Natural killer cell (primary cell): Measurements from ENCODE around the gene TEAD3. TPM values are rescaled to one million over a fixed set of nuclear protein-coding genes. Genes with fewer than 3 reads are reported as not detected.

Source experiments
- ATAC-seq, 3 donors: fragments of 150-1000 bp in 2 of 3; fragments of 200-7000 bp in 1 of 3; cut with Tn5 transposase; 1 replicate in 1 of 3; 2 replicates in 2 of 3; pipeline ENCODE4 v1.10.0; 2021; ENCODE audit warnings: mild to moderate bottlenecking in 2 of 3, moderate library complexity in 2 of 3
- DNase-seq, 2 donors: peaks; one replicate each; pipeline versions ENCODE4 v3.0.0 to v3.0.0-alpha.2; 2013 to 2021; ENCODE audit warnings: mixed read lengths in 1 of 2
- H3K27ac ChIP-seq: one replicate; pipeline ENCODE4 v1.5.1; 2013; ENCODE audit warnings: mild to moderate bottlenecking, low read length
- H3K27me3 ChIP-seq: one replicate; pipeline ENCODE4 v1.6.1; 2013; ENCODE audit warnings: low read length; ENCODE audit not compliant: control insufficient read depth, insufficient read depth
- H3K36me3 ChIP-seq: one replicate; pipeline ENCODE4 v1.6.1; 2013; ENCODE audit warnings: low read length; ENCODE audit not compliant: control insufficient read depth, insufficient read depth
- H3K4me1 ChIP-seq: one replicate; pipeline ENCODE4 v1.6.1; 2013; ENCODE audit warnings: low read length; ENCODE audit not compliant: control insufficient read depth, insufficient read depth
- H3K4me3 ChIP-seq: one replicate; pipeline ENCODE4 v1.5.1; 2013; ENCODE audit warnings: low read length
- H3K9me3 ChIP-seq: one replicate; pipeline ENCODE4 v1.6.1; 2013; ENCODE audit warnings: low read length; ENCODE audit not compliant: control insufficient read depth, insufficient read depth
- H3K27ac Mint-ChIP-seq, 2 donors: one replicate each; pipeline ENCODE4 v1.8.0; 2022; ENCODE audit warnings: mild to moderate bottlenecking in 2 of 2, mixed read lengths in 2 of 2, moderate library complexity in 1 of 2
- H3K27me3 Mint-ChIP-seq, 2 donors: one replicate each; pipeline ENCODE4 v1.8.0; 2022; ENCODE audit warnings: low read depth in 2 of 2, mixed read lengths in 2 of 2
- H3K36me3 Mint-ChIP-seq: one replicate; pipeline ENCODE4 v1.8.0; 2022; ENCODE audit warnings: mixed read lengths
- H3K4me1 Mint-ChIP-seq, 2 donors: one replicate each; pipeline ENCODE4 v1.8.0; 2022; ENCODE audit warnings: mixed read lengths in 2 of 2
- H3K4me3 Mint-ChIP-seq: one replicate; pipeline ENCODE4 v1.8.0; 2022; ENCODE audit warnings: mild to moderate bottlenecking, moderate library complexity, mixed read lengths
- H3K9me3 Mint-ChIP-seq, 2 donors: one replicate each; pipeline ENCODE4 v1.8.0; 2022; ENCODE audit warnings: mixed read lengths in 2 of 2
- WGBS: methylation state at CpG from one replicate; pipeline ENCODE4 v1.1.7; 2013; ENCODE audit warnings: missing lambda C conversion rate; ENCODE audit not compliant: insufficient coverage; 5-methylcytosine and 5-hydroxymethylcytosine counted together
- intact Hi-C: fragments of 100-400 bp; cut with micrococcal nuclease; formaldehyde crosslinking; loops from one replicate; pipeline ENCODE4 v1.14.2; 2022
- total RNA-seq, 4 donors: library from RNA; stranded (reverse); fragments of 120-200 nt in 1 of 4; gene quantifications; one replicate each; pipeline versions ENCODE4 v1.2.3 to v1.2.4, GENCODE V29; 2013 to 2022
- TF ChIP-seq, protein P1 (sequence below): fragments of 200-600 bp; IDR thresholded peaks from one replicate; pipeline ENCODE4 v1.8.0; 2022; ENCODE audit warnings: antibody characterized with exemption

The TEAD3 gene
- total RNA-seq, 3 donors from 2014 or later (not counting 1 experiment from before 2014, with no cell fraction given), result 0.39 TPM; not detected in 2

DNA sequence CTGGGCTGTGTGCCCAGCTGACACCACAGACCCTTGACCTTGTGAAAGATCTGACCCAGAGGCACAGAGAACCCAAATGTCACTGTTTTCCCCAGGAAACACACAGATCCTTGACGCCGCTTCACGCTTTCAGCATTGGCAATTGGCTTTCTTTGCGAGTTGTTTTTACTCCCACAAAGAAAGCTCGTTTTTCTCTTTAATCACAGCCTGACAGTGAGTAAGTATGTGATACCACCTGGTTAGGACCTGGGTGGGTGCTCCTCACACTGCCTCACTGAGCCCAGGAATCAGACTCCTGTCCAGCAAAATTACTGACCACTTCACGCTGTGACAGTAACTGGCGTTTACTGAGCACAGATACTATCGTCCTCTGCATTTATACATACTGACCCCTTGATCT is 15.7 kb downstream of the TEAD3 start:
- intact Hi-C loops, result no loop called here
- no peaks in the 10 kb centered on the region for H3K9me3 Mint-ChIP-seq
- no peak overlapping the region for H3K4me3 ChIP-seq
- 88% methylated on average over 8 of the region's 8 CpGs for WGBS
- ATAC-seq, result no peak
- H3K36me3 Mint-ChIP-seq, result no peaks in the 10 kb centered on the region
- no peaks in the 10 kb centered on the region for H3K9me3 ChIP-seq
- no peaks in the 10 kb centered on the region for H3K27me3 ChIP-seq
- H3K4me3 Mint-ChIP-seq, result no peak overlapping the region
- H3K27me3 Mint-ChIP-seq, result no peaks in the 10 kb centered on the region
- H3K27ac Mint-ChIP-seq, result no peak overlapping the region
- TF ChIP-seq, protein P1, sequence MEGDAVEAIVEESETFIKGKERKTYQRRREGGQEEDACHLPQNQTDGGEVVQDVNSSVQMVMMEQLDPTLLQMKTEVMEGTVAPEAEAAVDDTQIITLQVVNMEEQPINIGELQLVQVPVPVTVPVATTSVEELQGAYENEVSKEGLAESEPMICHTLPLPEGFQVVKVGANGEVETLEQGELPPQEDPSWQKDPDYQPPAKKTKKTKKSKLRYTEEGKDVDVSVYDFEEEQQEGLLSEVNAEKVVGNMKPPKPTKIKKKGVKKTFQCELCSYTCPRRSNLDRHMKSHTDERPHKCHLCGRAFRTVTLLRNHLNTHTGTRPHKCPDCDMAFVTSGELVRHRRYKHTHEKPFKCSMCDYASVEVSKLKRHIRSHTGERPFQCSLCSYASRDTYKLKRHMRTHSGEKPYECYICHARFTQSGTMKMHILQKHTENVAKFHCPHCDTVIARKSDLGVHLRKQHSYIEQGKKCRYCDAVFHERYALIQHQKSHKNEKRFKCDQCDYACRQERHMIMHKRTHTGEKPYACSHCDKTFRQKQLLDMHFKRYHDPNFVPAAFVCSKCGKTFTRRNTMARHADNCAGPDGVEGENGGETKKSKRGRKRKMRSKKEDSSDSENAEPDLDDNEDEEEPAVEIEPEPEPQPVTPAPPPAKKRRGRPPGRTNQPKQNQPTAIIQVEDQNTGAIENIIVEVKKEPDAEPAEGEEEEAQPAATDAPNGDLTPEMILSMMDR, result no peak
- DNase-seq, result no peak
- no peak overlapping the region for H3K27ac ChIP-seq
- H3K4me1 ChIP-seq, result no peaks in the 10 kb centered on the region
- H3K4me1 Mint-ChIP-seq, result no peaks in the 10 kb centered on the region
- H3K36me3 ChIP-seq, result no peaks in the 10 kb centered on the region

DNA sequence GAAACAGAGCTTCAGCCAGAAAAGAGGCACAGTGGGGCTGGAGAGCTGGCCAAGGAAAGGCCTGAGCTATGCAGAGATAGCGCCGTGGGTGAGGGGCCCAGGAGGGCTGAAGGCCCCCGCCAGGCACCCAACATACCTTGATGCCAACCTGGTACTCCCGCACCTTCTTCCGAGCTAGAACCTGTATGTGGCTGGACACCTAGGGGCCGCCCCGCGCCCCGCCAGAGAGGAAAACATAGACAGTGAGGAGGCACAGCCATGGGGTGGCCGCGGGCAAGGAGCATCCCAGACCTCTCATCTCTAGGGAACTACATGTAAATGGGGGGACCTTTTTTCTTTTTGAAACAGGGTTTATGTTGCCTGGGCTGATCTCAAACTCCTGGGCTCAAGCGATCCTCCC is 16.7 kb downstream of the TEAD3 start:
- no peaks in the 10 kb centered on the region for H3K36me3 ChIP-seq
- H3K27ac Mint-ChIP-seq, result no peak overlapping the region
- TF ChIP-seq, protein P1, result no peak
- ATAC-seq, result no peak
- no peaks in the 10 kb centered on the region for H3K9me3 Mint-ChIP-seq
- H3K27me3 Mint-ChIP-seq, result no peaks in the 10 kb centered on the region
- no peak overlapping the region for H3K27ac ChIP-seq
- H3K4me1 Mint-ChIP-seq, result no peaks in the 10 kb centered on the region
- intact Hi-C loops, result no loop called here
- no peak for DNase-seq
- H3K4me1 ChIP-seq, result no peaks in the 10 kb centered on the region
- H3K4me3 Mint-ChIP-seq, result no peak overlapping the region
- H3K9me3 ChIP-seq, result no peaks in the 10 kb centered on the region
- no peaks in the 10 kb centered on the region for H3K27me3 ChIP-seq
- no peaks in the 10 kb centered on the region for H3K36me3 Mint-ChIP-seq
- no peak overlapping the region for H3K4me3 ChIP-seq
- WGBS, result 98% methylated on average over 12 of the region's 12 CpGs

DNA sequence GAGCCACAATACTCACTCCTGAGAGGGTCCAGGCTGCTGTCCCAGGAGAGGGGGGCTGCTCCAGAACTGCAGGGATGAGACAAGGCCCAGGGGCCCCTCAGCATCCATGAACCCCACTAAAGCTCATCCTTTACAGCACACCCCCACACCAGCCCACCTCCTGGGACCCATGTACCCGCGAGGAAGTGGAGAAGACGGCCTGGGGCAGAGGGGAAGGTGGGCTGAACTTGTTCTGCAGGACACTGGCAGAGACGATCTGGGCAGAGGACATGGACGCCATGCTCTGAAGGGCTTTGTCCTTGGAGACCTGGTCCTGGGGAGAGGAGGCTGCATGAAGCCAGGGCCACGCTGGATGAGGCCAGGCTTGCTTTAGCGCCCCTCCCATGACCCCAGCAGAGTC is 18.6 kb downstream of the TEAD3 start:
- no peak overlapping the region for H3K27ac Mint-ChIP-seq
- no peaks in the 10 kb centered on the region for H3K4me1 Mint-ChIP-seq
- no peak overlapping the region for H3K4me3 Mint-ChIP-seq
- no peak overlapping the region for H3K4me3 ChIP-seq
- no peak for DNase-seq
- H3K27ac ChIP-seq, result no peak overlapping the region
- no peaks in the 10 kb centered on the region for H3K9me3 ChIP-seq
- H3K27me3 Mint-ChIP-seq, result no peaks in the 10 kb centered on the region
- no peaks in the 10 kb centered on the region for H3K36me3 Mint-ChIP-seq
- 94% methylated on average over 7 of the region's 7 CpGs for WGBS
- intact Hi-C loops, result no loop called here
- TF ChIP-seq, protein P1, result no peak
- no peak for ATAC-seq
- no peaks in the 10 kb centered on the region for H3K4me1 ChIP-seq
- peaks cover 5% of the 10 kb centered on the region for H3K36me3 ChIP-seq
- H3K9me3 Mint-ChIP-seq, result no peaks in the 10 kb centered on the region
- no peaks in the 10 kb centered on the region for H3K27me3 ChIP-seq

DNA sequence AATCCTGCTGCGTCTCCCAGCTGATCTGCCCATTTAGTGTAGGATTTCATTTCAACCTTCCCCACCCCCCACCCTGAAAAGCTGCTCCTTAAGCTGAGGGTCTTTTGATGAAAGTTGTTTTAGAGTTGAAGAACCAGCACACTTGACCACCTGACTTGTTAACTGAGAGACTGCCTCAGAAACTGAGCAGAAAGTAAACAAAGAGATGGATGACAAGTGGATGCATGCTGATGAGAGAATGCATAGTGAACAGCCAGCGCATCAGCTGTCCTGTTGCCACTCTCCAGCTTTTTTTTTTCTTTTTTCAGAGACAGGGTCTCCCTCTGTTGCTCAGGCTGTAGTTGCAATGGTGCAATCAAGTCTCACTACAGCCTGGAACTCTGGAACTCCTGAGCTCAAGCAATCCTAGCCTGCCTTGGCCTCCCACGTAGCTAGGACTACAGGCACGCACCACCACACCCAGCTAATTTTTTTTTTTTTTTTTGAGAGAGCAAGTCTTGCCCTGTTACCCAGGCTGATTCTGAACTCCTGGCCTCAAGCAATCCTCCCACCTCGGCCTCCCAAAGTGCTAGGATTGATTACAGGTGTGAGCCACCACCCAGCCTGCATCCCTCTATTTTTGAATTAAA is 19.2 kb downstream of the TEAD3 start:
- no peaks in the 10 kb centered on the region for H3K9me3 Mint-ChIP-seq
- Histone ChIP-seq H3K27me3 (no peaks in the 10 kb centered on the region), H3K4me3 (no peak overlapping the region), H3K9me3 (no peaks in the 10 kb centered on the region), H3K27ac (no peak overlapping the region), H3K4me1 (no peaks in the 10 kb centered on the region), H3K36me3 (peaks cover 10% of the 10 kb centered on the region)
- no peak for ATAC-seq
- no peak for DNase-seq
- no peaks in the 10 kb centered on the region for H3K27me3 Mint-ChIP-seq
- no peaks in the 10 kb centered on the region for H3K36me3 Mint-ChIP-seq
- H3K4me1 Mint-ChIP-seq, result no peaks in the 10 kb centered on the region
- no peak overlapping the region for H3K27ac Mint-ChIP-seq
- H3K4me3 Mint-ChIP-seq, result no peak overlapping the region
- WGBS, result 96% methylated on average over 4 of the region's 5 CpGs
- TF ChIP-seq, protein P1, result no peak
- intact Hi-C loops, result no loop called here
